ENCODE results near the gene ABCC2.
A peak's percentile ranks its signal among the peaks of the same experiment; 100 is the strongest.
"Not testable (repeated sequence)": the region's sequence is repeated elsewhere in the genome, so short reads cannot be mapped to it uniquely, and the experiment has no call there.

ABCC2 gene

GRCh38 chr10:99859585-99859984 lies 77.1 kb downstream of the ABCC2 start:
- no peak for DNase-seq

GRCh38 chr10:99860466-99860865 lies 78.0 kb downstream of the ABCC2 start:
- no peak for DNase-seq

GRCh38 chr10:99863535-99864240 lies 81.2 kb downstream of the ABCC2 start:
- peak; percentile 70 for DNase-seq

GRCh38 chr10:99867250-99867649 lies 84.8 kb downstream of the ABCC2 start:
- not testable (repeated sequence) for DNase-seq

GRCh38 chr10:99869581-99870122 lies 87.2 kb downstream of the ABCC2 start:
- DNase-seq, result no peak

GRCh38 chr10:99870123-99870730 lies 87.8 kb downstream of the ABCC2 start:
- no peak for DNase-seq

- DNase-seq, result no peak
These were observed 90.1 kb downstream of the ABCC2 start for GRCh38 chr10:99872367-99873162.

- no peak for DNase-seq
These were observed 91.4 kb downstream of the ABCC2 start for GRCh38 chr10:99873846-99874245.

GRCh38 chr10:99874341-99875085 lies 92.1 kb downstream of the ABCC2 start:
- DNase-seq, result no peak

- DNase-seq, result no peak
These were observed 93.0 kb downstream of the ABCC2 start for GRCh38 chr10:99875473-99875872.

GRCh38 chr10:99880080-99880835 lies 97.8 kb downstream of the ABCC2 start:
- no peak for DNase-seq

- no peak for DNase-seq
These were observed 98.9 kb downstream of the ABCC2 start for GRCh38 chr10:99881371-99881770.

GRCh38 chr10:99883523-99883922 lies 101.1 kb downstream of the ABCC2 start:
- DNase-seq, result no peak

GRCh38 chr10:99888622-99889021 lies 106.2 kb downstream of the ABCC2 start:
- DNase-seq, result no peak

GRCh38 chr10:99894613-99895012 lies 112.2 kb downstream of the ABCC2 start:
- no peak for DNase-seq

- DNase-seq, result not testable (repeated sequence)
These were observed 112.6 kb downstream of the ABCC2 start for GRCh38 chr10:99895066-99895465.

GRCh38 chr10:99895867-99896266 lies 113.4 kb downstream of the ABCC2 start:
- no peak for DNase-seq

Measured in HCEC 1CT (cell line).